ENCODE data around the gene ACP5. TPM values are rescaled to one million over a fixed set of nuclear protein-coding genes. Genes with fewer than 3 reads are reported as not detected.

Gene ACP5
- total and polyA plus RNA-seq, 2 of the 8 experiments (the other 6 are each of a cell fraction or from before 2014, with no cell fraction given), result 9.0 to 14.3 TPM

DNA sequence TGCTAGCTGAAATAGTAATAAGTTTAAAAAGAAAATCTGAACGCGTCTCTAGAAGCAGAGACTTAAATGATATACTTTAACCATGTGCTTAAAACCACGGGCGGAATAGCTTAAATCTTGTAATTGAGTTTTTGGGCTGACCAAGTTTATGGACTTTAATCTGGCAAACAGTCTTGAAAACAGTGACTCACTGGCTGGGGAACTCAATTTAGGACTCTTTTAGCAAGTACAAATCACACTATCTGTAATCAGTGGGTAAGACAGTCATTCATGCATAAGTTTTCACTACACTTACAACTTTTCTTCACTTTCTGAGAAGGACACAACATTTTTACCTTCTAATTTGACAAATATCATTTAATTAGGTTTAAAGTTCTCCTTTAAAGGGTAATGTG, 46.6 kb upstream of the ACP5 start:
- Histone ChIP-seq H4K5ac (ENCODE audit: insufficient read length, low read depth, low read length) (no peak overlapping the region), H2BK12ac (ENCODE audit: low read depth, low read length) (no peak overlapping the region), H3K36me3 (ENCODE audit: control insufficient read depth in 2 of 4, insufficient read depth in 4 of 4, low read length in 3 of 4) (peaks cover 2 to 20% (median 10%) of the 10 kb centered on the region in 4 experiments; a peak in 5 of 8 replicates), H3K27ac (ENCODE audit: low read depth, low read length) (no peak overlapping the region), H3K79me1 (ENCODE audit: low read depth, low read length) (no peaks in the 10 kb centered on the region; the same call in 1 of the 2 replicates), H2AK5ac (ENCODE audit: low read depth, low read length) (no peak overlapping the region), H3K23ac (ENCODE audit: insufficient read length) (no peak overlapping the region), H4K20me1 (replicated peaks in 1 of 2; ENCODE audit: control insufficient read depth in 1 of 2, insufficient read depth in 2 of 2, low read length in 2 of 2) (peaks cover 0 to 2% of the 10 kb centered on the region in 2 experiments), H2BK5ac (ENCODE audit: low read depth, low read length) (no peak overlapping the region), H3K4me1 (replicated peaks in 1 of 4; ENCODE audit: control insufficient read depth in 3 of 4, insufficient read depth in 4 of 4, low read length in 3 of 4) (peaks cover 0 to 4% (median 1%) of the 10 kb centered on the region in 4 experiments; a peak in 3 of 7 replicates), H3K14ac (ENCODE audit: insufficient read length) (no peak overlapping the region), H2BK20ac (ENCODE audit: low read length) (no peak overlapping the region), H3K4me2 (ENCODE audit: insufficient read depth in 1 of 2, low read depth in 2 of 2, low read length in 2 of 2) (peak overlapping the region; percentile 67 to 73; a peak in 3 of 4 replicates), H3K9me3 (ENCODE audit: insufficient read depth in 2 of 2, low read depth in 1 of 2, low read length in 1 of 2) (no peaks in the 10 kb centered on the region), H3K79me2 (ENCODE audit: control insufficient read depth in 1 of 2, insufficient read depth in 2 of 2, low read length in 2 of 2) (no peaks in the 10 kb centered on the region), H3K4ac (replicated peaks; ENCODE audit: insufficient read length, low read depth, low read length) (no peak overlapping the region), H3K4me3 (ENCODE audit: extremely low read depth in 1 of 4, insufficient read depth in 2 of 4, low read depth in 3 of 4, low read length in 4 of 4) (peak overlapping the region in 2 of 4 experiments; percentile 42 to 59; a peak in 3 of 8 replicates), H2BK15ac (ENCODE audit: low read length) (no peak overlapping the region), H3K23me2 (ENCODE audit: low read depth, low read length) (no peaks in the 10 kb centered on the region; the same call in 1 of the 2 replicates), H2BK120ac (replicated peaks; ENCODE audit: low read depth, low read length) (no peak overlapping the region), H3K56ac (replicated peaks; ENCODE audit: insufficient read length, low read depth, low read length) (no peak overlapping the region), H3K27me3 (replicated peaks in 1 of 4; ENCODE audit: control insufficient read depth in 3 of 4, extremely low read depth in 1 of 4, insufficient read depth in 3 of 4, low read length in 3 of 4) (peaks cover 0 to 4% (median 2%) of the 10 kb centered on the region in 4 experiments; a peak in 3 of 7 replicates), H3K9ac (replicated peaks in 1 of 4; ENCODE audit: extremely low read depth in 1 of 4, low read depth in 3 of 4, low read length in 3 of 4) (no peak overlapping the region), H4K91ac (replicated peaks; ENCODE audit: insufficient read length, low read length) (no peak overlapping the region), H2AFZ (ENCODE audit: low read length) (no peak overlapping the region), H4K8ac (ENCODE audit: extremely low read depth, insufficient read depth, low read length) (no peak overlapping the region), H3K18ac (ENCODE audit: extremely low read depth, low read length) (no peak overlapping the region)
- 80% methylated on average over 4 of the region's 4 CpGs; no CpG with 5 or more reads in 1 of the 2 experiments for WGBS, 2 experiments (ENCODE audit: extremely low coverage in 1 of 2, insufficient coverage in 1 of 2, insufficient read length in 1 of 2, insufficient replicate concordance in 2 of 2, low coverage in 1 of 2, low lambda C conversion rate in 2 of 2, missing lambda C conversion rate in 1 of 2)
- FAIRE-seq, result no peak
- POLR2A ChIA-PET (ENCODE audit: partially characterized antibody), result interaction anchor here (0.6 to 5.0 kb wide), 8 partner anchors 11 to 1095 kb away, joined by 3 to 17 read pairs (median 4); no protein-coding TSS in a partner anchor
- CTCF ChIA-PET (ENCODE audit: partially characterized antibody), result interaction anchor here (0.6 to 2.5 kb wide), 6 partner anchors 11 to 147 kb away, joined by 3 to 7 read pairs (median 4); no protein-coding TSS in a partner anchor
- no peak for DNase-seq (ENCODE audit: low read depth in 1 of 2, low spot score in 2 of 2)

Measured in H1 (cell line).